K562 (cell line): ENCODE results near the gene TMED7. TPM values are rescaled to one million over a fixed set of nuclear protein-coding genes. Genes with fewer than 3 reads are reported as not detected.
"Not testable (repeated sequence)": the region's sequence is repeated elsewhere in the genome, so short reads cannot be mapped to it uniquely, and the experiment has no call there.

Experiments
- ATAC-seq: fragments of 200-7000 bp; cut with Tn5 transposase; 3 replicates; pipeline ENCODE4 v1.9.1; 2020; ENCODE audit warnings: moderate library complexity
- BruUV-seq: library from RNA; stranded (reverse); fragments of 400-500 nt; replicated peaks from 2 replicates; lab custom pipeline; 2021; lab: Mats Ljungman, UMichigan
- CTCF ChIA-PET: fragments of 300-600 bp; formaldehyde crosslinking; extraction: SDS; loops from one replicate; lab custom pipeline; 2021; ENCODE audit warnings: low intra/inter-chr PET ratio; lab: Yijun Ruan, JAX
- POLR2A ChIA-PET: fragments of 300-600, 350-650 bp; sonication (Branson Sonifier 250); formaldehyde crosslinking; extraction: SDS; loops from one replicate; lab custom pipeline; 2021; ENCODE audit warnings: antibody characterized with exemption, inconsistent platforms; lab: Yijun Ruan, JAX
- DNase-seq, 4 experiments: peaks; one replicate each; pipeline versions ENCODE4 v3.0.0 to v3.0.0-alpha.2; 2011 to 2018; ENCODE audit warnings: low spot score in 3 of 4, mixed read lengths in 3 of 4; ENCODE audit errors: extremely low read depth in 1 of 4
- FAIRE-seq: peaks from 2 replicates; lab custom pipeline; 2011; peaks lifted over from hg19 to GRCh38; lab: Jason Lieb, UNC
- H2AFZ ChIP-seq: 2 replicates; pipeline ENCODE4 v1.6.0; 2011; ENCODE audit warnings: low read depth, low read length, control low read depth, inconsistent platforms
- H3K27ac ChIP-seq: fragments of 200-600 bp; 3 replicates; pipeline ENCODE4 v1.8.0; 2011; ENCODE audit warnings: low read depth, mild to moderate bottlenecking, control low read depth, inconsistent platforms, low read length, moderate library complexity, mixed read lengths; ENCODE audit errors: extremely low read depth
- H3K27me3 ChIP-seq, 2 experiments: fragments of 300-600 bp in 1 of 2; 2 replicates in 1 of 2; 3 replicates in 1 of 2; pipeline versions ENCODE4 v1.6.0 to v1.8.0; 2011; ENCODE audit warnings: inconsistent platforms in 2 of 2, low read length in 2 of 2, mild to moderate bottlenecking in 1 of 2, mixed read lengths in 1 of 2, moderate library complexity in 1 of 2; ENCODE audit not compliant: control insufficient read depth in 2 of 2, insufficient read depth in 2 of 2
- H3K36me3 ChIP-seq: fragments of 300-600 bp; 3 replicates; pipeline ENCODE4 v1.8.0; 2011; ENCODE audit warnings: mild to moderate bottlenecking, low read length, inconsistent platforms; ENCODE audit not compliant: control insufficient read depth, insufficient read depth
- H3K4me1 ChIP-seq, 2 experiments: fragments of 200-600 bp in 1 of 2; replicated peaks in 1 of 2; 2 replicates in 1 of 2; 3 replicates in 1 of 2; pipeline versions ENCODE4 v1.5.1 to v1.8.0; 2011; ENCODE audit warnings: inconsistent platforms in 2 of 2, low read length in 2 of 2, mild to moderate bottlenecking in 1 of 2, mixed read lengths in 1 of 2, moderate library complexity in 1 of 2; ENCODE audit not compliant: control insufficient read depth in 2 of 2, insufficient read depth in 2 of 2
- H3K4me2 ChIP-seq: 2 replicates; pipeline ENCODE4 v1.6.1; 2011; ENCODE audit warnings: low read length, control low read depth, inconsistent platforms, mixed read lengths; ENCODE audit not compliant: insufficient read depth
- H3K4me3 ChIP-seq: fragments of 200-600 bp; sonication (generic), shearing (Covaris generic); 2 replicates; pipeline ENCODE4 v1.5.1; 2016; ENCODE audit warnings: control low read depth, inconsistent platforms
- H3K79me2 ChIP-seq: fragments of 200-600 bp; 3 replicates; pipeline ENCODE4 v1.8.0; 2011; ENCODE audit warnings: low read length, inconsistent platforms; ENCODE audit not compliant: control insufficient read depth, insufficient read depth
- H3K9ac ChIP-seq, 2 experiments: 2 replicates each; pipeline versions ENCODE4 v1.6.0 to v1.6.1; 2011; ENCODE audit warnings: low read depth in 2 of 2, low read length in 2 of 2, control low read depth in 1 of 2, inconsistent platforms in 1 of 2, mild to moderate bottlenecking in 1 of 2, mixed read lengths in 1 of 2; ENCODE audit not compliant: insufficient read depth in 1 of 2
- H3K9me1 ChIP-seq: one replicate; pipeline ENCODE4 v1.6.0; 2011; ENCODE audit warnings: inconsistent platforms, mild to moderate bottlenecking, low read length, moderate library complexity; ENCODE audit not compliant: control insufficient read depth, insufficient read depth
- H3K9me3 ChIP-seq: replicated peaks from 2 replicates; pipeline ENCODE4 v1.5.1; 2011; ENCODE audit warnings: low read depth, low read length, inconsistent platforms; ENCODE audit not compliant: control insufficient read depth, insufficient read depth
- H4K20me1 ChIP-seq: replicated peaks from 2 replicates; pipeline ENCODE4 v1.6.1; 2011; ENCODE audit warnings: low read length, inconsistent platforms, mixed read lengths; ENCODE audit not compliant: control insufficient read depth, insufficient read depth
- RAD21 ChIP-seq, 2 experiments: fragments of 250-450 bp in 1 of 2; fragments of 450-650 bp in 1 of 2; sonication (Bioruptor Pico) in 1 of 2; formaldehyde crosslinking in 1 of 2; IDR thresholded peaks in 1 of 2; conservative IDR thresholded peaks in 1 of 2; 2 replicates each; pipeline versions ENCODE4 v1.4.0 to v1.8.0; 2020 to 2022; ENCODE audit warnings: mild to moderate bottlenecking in 2 of 2, moderate library complexity in 1 of 2
- SMC3 ChIP-seq: conservative IDR thresholded peaks from 2 replicates; pipeline ENCODE4 v1.6.1; 2011; ENCODE audit warnings: low read depth, low read length, improper control_type of control experiment; ENCODE audit not compliant: insufficient read depth
- WGBS: fragments of 100-300 bp; shearing (Covaris generic); methylation state at CpG from one replicate; pipeline ENCODE4 v1.1.6; 2016; ENCODE audit warnings: low coverage, mixed read lengths; ENCODE audit not compliant: insufficient coverage; ENCODE audit errors: missing lambda C conversion rate; 5-methylcytosine and 5-hydroxymethylcytosine counted together
- in situ Hi-C: fragments of 300-500 bp; cut with MboI; formaldehyde crosslinking; loops from 4 replicates; pipeline ENCODE4 v1.15.0; 2018; ENCODE audit warnings: inconsistent platforms, mixed read lengths
- intact Hi-C: fragments of 100-400 bp; cut with micrococcal nuclease; formaldehyde crosslinking; loops from 2 replicates; pipeline ENCODE4 v1.14.2; 2022
- polyA plus RNA-seq, 8 experiments: library from polyadenylated mRNA; depleted of rRNA in 4 of 8; stranded (reverse) in 5 of 8; unstranded in 3 of 8; fragments of >200 nt; fragmentation: Nextera tagmentation in 2 of 8; fragmentation: Illumina TruSeq in 1 of 8; extraction: Ambion mirVana in 2 of 8; extraction: Trizol in 1 of 8; gene quantifications; 2 replicates each; pipeline versions ENCODE4 v1.2.1 to v1.2.3, GENCODE V29; 2011 to 2014; ENCODE audit warnings: inconsistent platforms in 1 of 8, missing spikeins in 1 of 8
- total RNA-seq, 7 experiments: library from RNA; depleted of rRNA in 6 of 7; stranded (reverse); fragments of >200 nt in 6 of 7; fragmentation: Illumina TruSeq in 2 of 7; extraction: Trizol in 2 of 7; gene quantifications; 2 replicates each; pipeline versions ENCODE4 v1.2.1 to v1.2.3, GENCODE V29; 2011 to 2021; ENCODE audit warnings: low replicate concordance in 1 of 7
- TF ChIP-seq, protein P1 (sequence below), 3 experiments: IDR thresholded peaks in 2 of 3; conservative IDR thresholded peaks in 1 of 3; 2 replicates each; pipeline ENCODE4 v1.5.1; 2011 to 2012; ENCODE audit warnings: low read length in 3 of 3, mild to moderate bottlenecking in 3 of 3, control low read depth in 2 of 3, improper control_type of control experiment in 1 of 3, inconsistent platforms in 1 of 3, low read depth in 1 of 3, mixed read lengths in 1 of 3, moderate library complexity in 1 of 3; ENCODE audit not compliant: insufficient read depth in 2 of 3

The TMED7 gene
- total and polyA plus RNA-seq, 9 of the 15 experiments (the other 6 are each of a cell fraction or from before 2014, with no cell fraction given) = 15.9 to 93.4 (median 41.7) TPM

DNA sequence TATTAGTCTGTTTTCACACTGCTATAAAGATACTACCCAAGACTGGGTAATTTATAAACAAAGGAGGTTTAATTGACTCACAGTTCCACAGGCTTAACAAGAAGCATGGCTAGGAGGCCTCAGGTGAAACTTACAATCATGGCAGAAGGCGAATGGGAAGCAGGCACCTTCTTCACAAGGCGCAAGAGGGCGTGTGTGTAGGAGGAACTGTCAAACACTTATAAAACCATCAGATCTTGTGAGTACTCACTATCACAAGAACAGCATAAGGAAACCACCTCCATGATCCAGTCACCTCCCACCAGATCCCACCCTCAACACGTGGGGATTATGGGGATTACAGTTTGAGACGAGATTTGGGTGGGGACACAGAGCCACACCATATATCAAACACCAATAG lies 19.6 kb upstream of the TMED7 start:
- in situ Hi-C loops, FAIRE-seq, H3K79me2 ChIP-seq, H3K27me3 ChIP-seq, DNase-seq, H4K20me1 ChIP-seq, H2AFZ ChIP-seq, CTCF ChIA-PET, H3K4me3 ChIP-seq, H3K9me1 ChIP-seq, BruUV-seq, H3K4me1 ChIP-seq, H3K9me3 ChIP-seq, POLR2A ChIA-PET, H3K27ac ChIP-seq, H3K4me2 ChIP-seq, H3K36me3 ChIP-seq, H3K9ac ChIP-seq, intact Hi-C loops: not testable (repeated sequence)
- 0% methylated on average over 5 of the region's 5 CpGs for WGBS
- TF ChIP-seq, protein P1, sequence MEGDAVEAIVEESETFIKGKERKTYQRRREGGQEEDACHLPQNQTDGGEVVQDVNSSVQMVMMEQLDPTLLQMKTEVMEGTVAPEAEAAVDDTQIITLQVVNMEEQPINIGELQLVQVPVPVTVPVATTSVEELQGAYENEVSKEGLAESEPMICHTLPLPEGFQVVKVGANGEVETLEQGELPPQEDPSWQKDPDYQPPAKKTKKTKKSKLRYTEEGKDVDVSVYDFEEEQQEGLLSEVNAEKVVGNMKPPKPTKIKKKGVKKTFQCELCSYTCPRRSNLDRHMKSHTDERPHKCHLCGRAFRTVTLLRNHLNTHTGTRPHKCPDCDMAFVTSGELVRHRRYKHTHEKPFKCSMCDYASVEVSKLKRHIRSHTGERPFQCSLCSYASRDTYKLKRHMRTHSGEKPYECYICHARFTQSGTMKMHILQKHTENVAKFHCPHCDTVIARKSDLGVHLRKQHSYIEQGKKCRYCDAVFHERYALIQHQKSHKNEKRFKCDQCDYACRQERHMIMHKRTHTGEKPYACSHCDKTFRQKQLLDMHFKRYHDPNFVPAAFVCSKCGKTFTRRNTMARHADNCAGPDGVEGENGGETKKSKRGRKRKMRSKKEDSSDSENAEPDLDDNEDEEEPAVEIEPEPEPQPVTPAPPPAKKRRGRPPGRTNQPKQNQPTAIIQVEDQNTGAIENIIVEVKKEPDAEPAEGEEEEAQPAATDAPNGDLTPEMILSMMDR (IDR thresholded peaks at IDR 0.05 in 2 of 3, conservative IDR thresholded peaks at IDR 0.05 in 1 of 3; ENCODE audit: insufficient read depth in 2 of 3, low read depth in 1 of 3, low read length in 3 of 3) = peak in 2 of 3 experiments; percentile 25 to 28; a peak in 3 of 6 replicates
- TF ChIP-seq RAD21 (CRISPR knock-in tag; conservative IDR thresholded peaks at IDR 0.05 in 1 of 2, IDR thresholded peaks at IDR 0.05 in 1 of 2) (peak in 1 of 2 experiments; percentile 26; a peak in 1 of 4 replicates), SMC3 (0 out of 2 replicates have a peak, but pooled peaks have one; percentile 5)
- ATAC-seq = peak; percentile 68
